ENCODE data around the gene SULT1A2.

- no peak for TF ChIP-seq CTCF (IDR thresholded peaks at IDR 0.05)
- no peak for TF ChIP-seq POLR2A (IDR thresholded peaks at IDR 0.05)
- no peak for TF ChIP-seq EP300 (IDR thresholded peaks at IDR 0.05)
These were observed 29.6 kb downstream of the SULT1A2 start for GRCh38 chr16:28567292-28567691.
